PFSK-1 (cell line): ENCODE data around the gene EPS8L1.

Experiments
- FOXP2 ChIP-seq: optimal IDR thresholded peaks from 2 replicates; pipeline ENCODE3; 2011; ENCODE audit warnings: borderline replicate concordance, control low read depth, inconsistent platforms; ENCODE audit not compliant: insufficient read depth; ENCODE audit errors: extremely low read length, extremely low read depth
- POLR2AphosphoS5 ChIP-seq: IDR thresholded peaks from 2 replicates; pipeline ENCODE4 v1.6.1; 2012; ENCODE audit warnings: low read depth, mild to moderate bottlenecking, control low read depth, low read length, moderate library complexity
- REST ChIP-seq, 2 experiments: IDR thresholded peaks; 2 replicates each; pipeline versions ENCODE4 v1.6.1 to v1.8.0; 2011 to 2012; ENCODE audit warnings: low read depth in 2 of 2, low read length in 2 of 2, control low read depth in 1 of 2, inconsistent platforms in 1 of 2, mild to moderate bottlenecking in 1 of 2, moderate library complexity in 1 of 2; ENCODE audit not compliant: insufficient read depth in 1 of 2
- SIN3A ChIP-seq: IDR thresholded peaks from 2 replicates; pipeline ENCODE4 v1.6.1; 2012; ENCODE audit warnings: mild to moderate bottlenecking, low read length, moderate library complexity, borderline replicate concordance; ENCODE audit not compliant: insufficient read depth
- TAF1 ChIP-seq: IDR thresholded peaks from 2 replicates; pipeline ENCODE4 v1.6.1; 2012; ENCODE audit warnings: low read length, control low read depth, borderline replicate concordance; ENCODE audit not compliant: insufficient read depth

Gene EPS8L1

GRCh38 chr19:55083004-55083850 lies 7.6 kb downstream of the EPS8L1 start:
- TF ChIP-seq FOXP2, result no peak
- no peak for TF ChIP-seq TAF1
- TF ChIP-seq REST (IDR thresholded peaks at IDR 0.05; ENCODE audit: insufficient read depth in 1 of 2, low read depth in 2 of 2, low read length in 2 of 2), result no peak
- no peak for TF ChIP-seq SIN3A
- no peak for TF ChIP-seq POLR2AphosphoS5

DNA sequence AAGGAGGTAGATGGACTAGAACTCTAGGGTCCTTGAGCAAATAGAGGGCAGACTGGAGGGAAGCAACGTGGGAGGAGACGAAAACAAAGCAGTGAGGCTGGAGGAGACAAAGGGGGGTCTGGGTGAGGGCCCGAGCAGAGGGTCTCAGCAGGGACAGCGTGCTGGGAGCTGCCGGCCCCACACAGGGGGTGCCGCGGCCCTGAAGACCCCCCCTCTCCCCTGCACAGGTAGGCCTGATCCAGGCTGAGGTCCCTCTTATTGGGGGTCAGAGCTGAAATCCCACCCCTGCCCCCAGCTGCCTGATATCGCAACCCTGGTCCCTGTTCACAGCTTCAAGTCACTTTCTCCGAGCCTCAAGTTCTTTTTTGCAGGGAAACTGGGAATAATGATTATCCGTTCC lies 8.7 kb downstream of the EPS8L1 start:
- TF ChIP-seq TAF1, result no peak
- TF ChIP-seq POLR2AphosphoS5, result no peak
- TF ChIP-seq FOXP2, result no peak
- no peak for TF ChIP-seq SIN3A
- TF ChIP-seq REST (IDR thresholded peaks at IDR 0.05; ENCODE audit: insufficient read depth in 1 of 2, low read depth in 2 of 2, low read length in 2 of 2), result no peak

- TF ChIP-seq FOXP2, result no peak
- no peak for TF ChIP-seq SIN3A
- no peak for TF ChIP-seq REST (IDR thresholded peaks at IDR 0.05; ENCODE audit: insufficient read depth in 1 of 2, low read depth in 2 of 2, low read length in 2 of 2)
- no peak for TF ChIP-seq TAF1
- no peak for TF ChIP-seq POLR2AphosphoS5
Measured at GRCh38 chr19:55085923-55086715, 10.4 kb downstream of the EPS8L1 start.

GRCh38 chr19:55086730-55087541 lies 11.3 kb downstream of the EPS8L1 start:
- TF ChIP-seq POLR2AphosphoS5, result no peak
- no peak for TF ChIP-seq TAF1
- no peak for TF ChIP-seq SIN3A
- TF ChIP-seq FOXP2, result no peak
- no peak for TF ChIP-seq REST (IDR thresholded peaks at IDR 0.05; ENCODE audit: insufficient read depth in 1 of 2, low read depth in 2 of 2, low read length in 2 of 2)
